ENCODE results near the gene R3HDML. TPM values are rescaled to one million over a fixed set of nuclear protein-coding genes. Genes with fewer than 3 reads are reported as not detected.

The R3HDML gene
- total and polyA plus RNA-seq, 2 donors (not counting 1 experiment from before 2014, with no cell fraction given): not detected

DNA sequence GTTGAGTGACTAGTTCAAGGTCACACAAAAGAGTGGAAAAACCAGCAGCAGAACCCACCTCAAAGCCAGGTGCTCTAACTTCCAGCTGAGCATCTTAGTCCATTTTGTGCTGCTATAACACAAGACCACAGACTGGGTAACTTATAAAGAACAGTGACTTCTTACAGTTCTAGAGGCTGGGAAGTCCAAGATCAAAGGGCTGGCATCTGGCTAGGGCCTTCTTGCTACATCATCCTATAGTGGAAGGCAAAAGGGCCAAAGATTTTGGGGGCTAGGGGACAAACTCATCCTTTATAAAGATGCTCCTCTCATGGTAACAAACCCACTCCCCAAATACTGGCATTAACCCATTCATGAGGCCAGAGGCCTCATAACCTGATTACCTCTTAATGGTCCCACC lies 35.6 kb upstream of the R3HDML start:
- DNase-seq: no peak
- no peak overlapping the region for H3K4me3 ChIP-seq (ENCODE audit: control extremely low read depth in 1 of 5, extremely low read depth in 1 of 5, insufficient read depth in 1 of 5, low read depth in 2 of 5, low read length in 4 of 5)
- no peak overlapping the region for H2AFZ ChIP-seq (ENCODE audit: insufficient read depth, low read depth, low read length, poor library complexity, severe bottlenecking)
- peaks cover 12% of the 10 kb centered on the region for H3K79me2 ChIP-seq (ENCODE audit: control insufficient read depth, insufficient read depth, low read length)
- no peak overlapping the region for H3K4me3 Mint-ChIP-seq
- no peak overlapping the region for H3K27ac Mint-ChIP-seq
- H4K20me1 ChIP-seq (ENCODE audit: control insufficient read depth, insufficient read depth, low read length, poor library complexity, severe bottlenecking): no peaks in the 10 kb centered on the region
- CTCF ChIA-PET: interaction anchor here (2.2 kb wide), 1 partner anchor 11 kb away, joined by 7 read pairs; no protein-coding TSS in a partner anchor
- H3K4me1 ChIP-seq (ENCODE audit: control insufficient read depth in 2 of 2, insufficient read depth in 2 of 2, low read length in 2 of 2): no peaks in the 10 kb centered on the region
- H3K27me3 Mint-ChIP-seq: no peaks in the 10 kb centered on the region
- POLR2A ChIA-PET: no interaction called here
- intact Hi-C loops (cut with micrococcal nuclease): no loop called here
- H3K9me3 Mint-ChIP-seq (ENCODE audit: insufficient read depth): no peaks in the 10 kb centered on the region
- no peak for ATAC-seq (ENCODE audit: low read depth)
- no peak overlapping the region for H3K4me2 ChIP-seq (replicated peaks; ENCODE audit: low read depth, low read length, poor library complexity, severe bottlenecking)
- H3K27me3 ChIP-seq (replicated peaks in 1 of 4; ENCODE audit: control extremely low read depth in 1 of 4, control insufficient read depth in 3 of 4, insufficient read depth in 4 of 4, low read length in 3 of 4): no peaks in the 10 kb centered on the region
- no peaks in the 10 kb centered on the region for H3K4me1 Mint-ChIP-seq
- no peak for TF ChIP-seq EZH2 (IDR thresholded peaks at IDR 0.05; ENCODE audit: borderline replicate concordance, insufficient read depth, low read depth, low read length, poor library complexity, severe bottlenecking)
- TF ChIP-seq, protein P1, sequence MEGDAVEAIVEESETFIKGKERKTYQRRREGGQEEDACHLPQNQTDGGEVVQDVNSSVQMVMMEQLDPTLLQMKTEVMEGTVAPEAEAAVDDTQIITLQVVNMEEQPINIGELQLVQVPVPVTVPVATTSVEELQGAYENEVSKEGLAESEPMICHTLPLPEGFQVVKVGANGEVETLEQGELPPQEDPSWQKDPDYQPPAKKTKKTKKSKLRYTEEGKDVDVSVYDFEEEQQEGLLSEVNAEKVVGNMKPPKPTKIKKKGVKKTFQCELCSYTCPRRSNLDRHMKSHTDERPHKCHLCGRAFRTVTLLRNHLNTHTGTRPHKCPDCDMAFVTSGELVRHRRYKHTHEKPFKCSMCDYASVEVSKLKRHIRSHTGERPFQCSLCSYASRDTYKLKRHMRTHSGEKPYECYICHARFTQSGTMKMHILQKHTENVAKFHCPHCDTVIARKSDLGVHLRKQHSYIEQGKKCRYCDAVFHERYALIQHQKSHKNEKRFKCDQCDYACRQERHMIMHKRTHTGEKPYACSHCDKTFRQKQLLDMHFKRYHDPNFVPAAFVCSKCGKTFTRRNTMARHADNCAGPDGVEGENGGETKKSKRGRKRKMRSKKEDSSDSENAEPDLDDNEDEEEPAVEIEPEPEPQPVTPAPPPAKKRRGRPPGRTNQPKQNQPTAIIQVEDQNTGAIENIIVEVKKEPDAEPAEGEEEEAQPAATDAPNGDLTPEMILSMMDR (IDR thresholded peaks at IDR 0.05): no peak
- H3K9me3 ChIP-seq (ENCODE audit: control extremely low read depth in 1 of 3, control insufficient read depth in 2 of 3, insufficient read depth in 1 of 3, low read length in 2 of 3): no peaks in the 10 kb centered on the region
- no peak overlapping the region for H3K27ac ChIP-seq (ENCODE audit: low read length in 2 of 2)
- H3K36me3 ChIP-seq (replicated peaks in 1 of 2; ENCODE audit: control extremely low read depth in 1 of 2, control insufficient read depth in 1 of 2, extremely low read depth in 1 of 2, insufficient read depth in 2 of 2, low read length in 1 of 2): peaks cover 0 to 2% of the 10 kb centered on the region in 2 experiments
- no peak overlapping the region for H3K9ac ChIP-seq (ENCODE audit: low read length)

DNA sequence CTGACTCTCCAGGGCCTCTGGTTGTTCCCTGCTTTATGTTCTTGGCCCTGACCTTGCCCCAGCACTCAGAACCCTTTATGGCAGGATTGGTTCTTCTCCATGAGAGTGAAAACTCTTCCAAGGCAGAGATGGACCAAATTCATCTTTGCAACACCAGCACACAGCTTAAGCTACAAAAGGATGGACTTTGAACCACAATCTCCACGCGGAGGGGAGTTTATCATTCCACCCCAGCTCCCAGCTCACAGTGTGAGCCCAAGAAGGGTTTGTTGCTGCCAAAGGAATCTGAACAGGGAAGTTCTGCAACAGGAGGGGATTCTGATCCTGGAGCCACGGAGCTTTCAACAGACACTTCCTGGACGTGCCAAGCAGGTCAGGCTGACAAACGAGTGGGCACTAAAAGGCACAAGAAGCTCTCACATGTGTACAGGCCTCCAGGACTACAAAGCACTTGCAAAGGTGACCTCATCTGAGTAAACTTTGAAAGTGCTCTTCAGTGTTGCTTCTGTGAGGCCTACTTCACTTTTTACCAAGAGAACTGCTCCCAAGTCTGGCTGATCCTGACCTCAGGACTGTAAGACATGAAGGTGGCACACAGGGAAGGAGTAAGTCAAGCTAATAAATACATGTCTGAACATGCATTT lies 34.7 kb upstream of the R3HDML start:
- no peak for TF ChIP-seq EZH2 (IDR thresholded peaks at IDR 0.05; ENCODE audit: borderline replicate concordance, insufficient read depth, low read depth, low read length, poor library complexity, severe bottlenecking)
- TF ChIP-seq, protein P1 (IDR thresholded peaks at IDR 0.05): no peak
- Histone ChIP-seq H3K4me2 (replicated peaks; ENCODE audit: low read depth, low read length, poor library complexity, severe bottlenecking) (no peak overlapping the region), H3K9me3 (ENCODE audit: control extremely low read depth in 1 of 3, control insufficient read depth in 2 of 3, insufficient read depth in 1 of 3, low read length in 2 of 3) (no peaks in the 10 kb centered on the region), H2AFZ (ENCODE audit: insufficient read depth, low read depth, low read length, poor library complexity, severe bottlenecking) (no peak overlapping the region), H3K9ac (ENCODE audit: low read length) (no peak overlapping the region), H3K79me2 (ENCODE audit: control insufficient read depth, insufficient read depth, low read length) (peaks cover 18% of the 10 kb centered on the region), H3K4me3 (ENCODE audit: control extremely low read depth in 1 of 5, extremely low read depth in 1 of 5, insufficient read depth in 1 of 5, low read depth in 2 of 5, low read length in 4 of 5) (no peak overlapping the region), H3K27ac (ENCODE audit: low read length in 2 of 2) (no peak overlapping the region), H3K36me3 (replicated peaks in 1 of 2; ENCODE audit: control extremely low read depth in 1 of 2, control insufficient read depth in 1 of 2, extremely low read depth in 1 of 2, insufficient read depth in 2 of 2, low read length in 1 of 2) (peaks cover 0 to 4% of the 10 kb centered on the region in 2 experiments), H4K20me1 (ENCODE audit: control insufficient read depth, insufficient read depth, low read length, poor library complexity, severe bottlenecking) (no peaks in the 10 kb centered on the region), H3K27me3 (replicated peaks in 1 of 4; ENCODE audit: control extremely low read depth in 1 of 4, control insufficient read depth in 3 of 4, insufficient read depth in 4 of 4, low read length in 3 of 4) (no peaks in the 10 kb centered on the region), H3K4me1 (ENCODE audit: control insufficient read depth in 2 of 2, insufficient read depth in 2 of 2, low read length in 2 of 2) (no peaks in the 10 kb centered on the region)
- no peak overlapping the region for H3K4me3 Mint-ChIP-seq
- no peak for ATAC-seq (ENCODE audit: low read depth)
- intact Hi-C loops (cut with micrococcal nuclease): no loop called here
- no peaks in the 10 kb centered on the region for H3K9me3 Mint-ChIP-seq (ENCODE audit: insufficient read depth)
- no peak overlapping the region for H3K27ac Mint-ChIP-seq
- 87% methylated on average over 3 of the region's 5 CpGs for WGBS (ENCODE audit: insufficient coverage)
- POLR2A ChIA-PET: no interaction called here
- CTCF ChIA-PET: interaction anchor here (1.0 kb wide), 1 partner anchor 9 kb away, joined by 3 read pairs; the partner anchor contains the start of gene FITM2
- DNase-seq: no peak
- no peaks in the 10 kb centered on the region for H3K4me1 Mint-ChIP-seq
- H3K27me3 Mint-ChIP-seq: no peaks in the 10 kb centered on the region

Measured in B cell (primary cell).